Upper lobe of left lung (tissue), 6 donors: Measurements from ENCODE around the gene SLC50A1. TPM values are rescaled to one million over a fixed set of nuclear protein-coding genes. Genes with fewer than 3 reads are reported as not detected.
"Not testable (repeated sequence)": the region's sequence is repeated elsewhere in the genome, so short reads cannot be mapped to it uniquely, and the experiment has no call there.

Experiments
- ATAC-seq, 2 donors: fragments of 200-7000 bp; cut with Tn5 transposase; one replicate each; pipeline ENCODE4 v1.9.1; 2022; ENCODE audit warnings: mild to moderate bottlenecking in 2 of 2, moderate library complexity in 2 of 2; ENCODE audit not compliant: low FRiP score in 2 of 2
- DNase-seq, 2 donors: peaks; one replicate each; pipeline ENCODE4 v3.0.0-alpha.2; 2019 to 2020
- H3K27ac ChIP-seq, 4 donors: fragments of 200-600 bp; sonication (generic); one replicate each; pipeline ENCODE4 v1.5.1; 2016 to 2019
- H3K27me3 ChIP-seq, 4 donors: fragments of 200-600 bp; sonication (generic); one replicate each; pipeline ENCODE4 v1.5.1; 2017 to 2019
- H3K36me3 ChIP-seq, 4 donors: fragments of 200-600 bp; sonication (generic); one replicate each; pipeline ENCODE4 v1.5.1; 2016 to 2019
- H3K4me1 ChIP-seq, 4 donors: fragments of 200-600 bp; sonication (generic); one replicate each; pipeline ENCODE4 v1.5.1; 2018 to 2019
- H3K4me3 ChIP-seq, 4 donors: fragments of 200-600 bp; sonication (generic); one replicate each; pipeline ENCODE4 v1.5.1; 2017 to 2019; ENCODE audit warnings: mild to moderate bottlenecking in 2 of 4, moderate library complexity in 1 of 4
- H3K9me3 ChIP-seq, 4 donors: fragments of 200-600 bp; sonication (generic); one replicate each; pipeline ENCODE4 v1.5.1; 2018 to 2019
- EP300 ChIP-seq, 4 donors: sonication (generic); formaldehyde crosslinking; IDR thresholded peaks; one replicate each; pipeline ENCODE4 v1.5.1; 2017; ENCODE audit warnings: antibody characterized with exemption in 4 of 4, control low read depth in 2 of 4
- POLR2A ChIP-seq, 4 donors: fragments of 450-650 bp; IDR thresholded peaks; one replicate each; pipeline ENCODE4 v1.5.1; 2016 to 2017; ENCODE audit warnings: antibody characterized with exemption in 4 of 4, mild to moderate bottlenecking in 2 of 4
- POLR2AphosphoS5 ChIP-seq, 2 donors: sonication (generic); formaldehyde crosslinking; IDR thresholded peaks; one replicate each; pipeline ENCODE4 v1.5.1; 2017; ENCODE audit warnings: antibody characterized with exemption in 2 of 2
- WGBS, 2 donors: methylation state at CpG; one replicate each; pipeline ENCODE4 v1.1.5; 2017 to 2018; 5-methylcytosine and 5-hydroxymethylcytosine counted together
- total RNA-seq, 6 donors: library from RNA; depleted of rRNA in 4 of 6; stranded (reverse); fragments of >200 nt in 4 of 6; gene quantifications; one replicate each; pipeline versions ENCODE4 v1.1.0 to v1.2.1, GENCODE V29; 2016 to 2021
- TF ChIP-seq, protein P1 (sequence below), 6 experiments: fragments of 450-650 bp in 4 of 6; fragments of 200-600 bp in 2 of 6; sonication (generic) in 2 of 6; IDR thresholded peaks; one replicate each; pipeline ENCODE4 v1.5.1; 2016 to 2019; ENCODE audit warnings: antibody characterized with exemption in 6 of 6
- donor health status: DM: no; HTN: no; CAD: no; lungs with moderate emphysema.
- donor health status: DM: no; HTN: yes; CAD: no; lungs with severe emphysema.

Gene SLC50A1
- total RNA-seq, 6 donors from 2014 or later, result 19.9 to 49.9 (median 42.7) TPM

DNA sequence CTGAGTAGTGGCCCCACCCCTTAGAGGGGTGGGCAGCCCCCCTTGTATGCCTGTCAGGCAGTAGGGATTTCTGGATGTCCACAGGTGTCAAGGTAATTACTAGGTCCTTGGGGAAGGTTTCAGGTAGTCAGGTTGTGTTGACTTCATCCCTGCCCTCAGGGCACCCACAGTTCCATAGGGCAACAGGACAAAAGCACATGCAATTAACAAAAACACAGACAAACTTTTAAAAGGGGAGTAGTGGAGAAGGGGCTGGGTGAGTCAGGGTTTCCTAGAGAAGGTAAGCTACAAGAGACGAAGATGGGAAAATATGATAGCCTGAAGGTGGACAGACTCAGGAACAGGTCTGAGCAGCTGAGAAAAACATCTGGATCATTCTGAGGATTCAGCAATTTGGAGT is 23.3 kb downstream of the SLC50A1 start:
- 81 to 83% methylated on average over 1 of the region's 1 CpG for WGBS, 2 donors
- TF ChIP-seq POLR2A (IDR thresholded peaks at IDR 0.05) (no peak), POLR2AphosphoS5 (IDR thresholded peaks at IDR 0.05) (no peak), EP300 (IDR thresholded peaks at IDR 0.05) (no peak)
- TF ChIP-seq, protein P1, sequence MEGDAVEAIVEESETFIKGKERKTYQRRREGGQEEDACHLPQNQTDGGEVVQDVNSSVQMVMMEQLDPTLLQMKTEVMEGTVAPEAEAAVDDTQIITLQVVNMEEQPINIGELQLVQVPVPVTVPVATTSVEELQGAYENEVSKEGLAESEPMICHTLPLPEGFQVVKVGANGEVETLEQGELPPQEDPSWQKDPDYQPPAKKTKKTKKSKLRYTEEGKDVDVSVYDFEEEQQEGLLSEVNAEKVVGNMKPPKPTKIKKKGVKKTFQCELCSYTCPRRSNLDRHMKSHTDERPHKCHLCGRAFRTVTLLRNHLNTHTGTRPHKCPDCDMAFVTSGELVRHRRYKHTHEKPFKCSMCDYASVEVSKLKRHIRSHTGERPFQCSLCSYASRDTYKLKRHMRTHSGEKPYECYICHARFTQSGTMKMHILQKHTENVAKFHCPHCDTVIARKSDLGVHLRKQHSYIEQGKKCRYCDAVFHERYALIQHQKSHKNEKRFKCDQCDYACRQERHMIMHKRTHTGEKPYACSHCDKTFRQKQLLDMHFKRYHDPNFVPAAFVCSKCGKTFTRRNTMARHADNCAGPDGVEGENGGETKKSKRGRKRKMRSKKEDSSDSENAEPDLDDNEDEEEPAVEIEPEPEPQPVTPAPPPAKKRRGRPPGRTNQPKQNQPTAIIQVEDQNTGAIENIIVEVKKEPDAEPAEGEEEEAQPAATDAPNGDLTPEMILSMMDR (IDR thresholded peaks at IDR 0.05), result no peak
- ATAC-seq, result no peak
- no peak for DNase-seq
- Histone ChIP-seq H3K36me3 (no peaks in the 10 kb centered on the region), H3K4me1 (no peaks in the 10 kb centered on the region), H3K27ac (no peak overlapping the region), H3K9me3 (no peaks in the 10 kb centered on the region), H3K4me3 (no peak overlapping the region), H3K27me3 (no peaks in the 10 kb centered on the region)

DNA sequence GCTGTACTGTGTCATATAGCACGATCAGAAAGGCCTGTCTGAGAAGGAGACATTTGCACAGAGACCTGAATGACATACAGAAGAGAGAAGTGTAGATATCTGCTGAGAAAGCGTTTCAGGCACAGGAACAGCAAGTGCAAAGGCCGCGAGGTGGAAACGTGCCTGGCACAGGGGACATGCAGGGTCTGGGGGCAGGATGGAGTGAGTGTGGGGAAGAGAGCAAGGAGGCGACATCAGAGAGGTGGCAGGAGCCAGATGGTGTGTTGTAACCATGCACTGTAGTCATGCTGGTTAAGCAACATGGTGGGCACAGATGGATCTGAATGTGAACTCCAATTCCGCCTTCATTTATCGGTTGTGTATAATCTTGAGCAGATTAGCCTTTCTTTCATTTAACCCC is 24.5 kb downstream of the SLC50A1 start:
- ATAC-seq (no peak), DNase-seq (no peak)
- Histone ChIP-seq H3K4me3 (no peak overlapping the region), H3K9me3 (no peaks in the 10 kb centered on the region), H3K4me1 (no peaks in the 10 kb centered on the region), H3K36me3 (no peaks in the 10 kb centered on the region), H3K27me3 (no peaks in the 10 kb centered on the region), H3K27ac (no peak overlapping the region)
- TF ChIP-seq POLR2AphosphoS5 (IDR thresholded peaks at IDR 0.05) (no peak), EP300 (IDR thresholded peaks at IDR 0.05) (no peak), POLR2A (IDR thresholded peaks at IDR 0.05) (no peak)
- TF ChIP-seq, protein P1 (IDR thresholded peaks at IDR 0.05), result no peak
- 70 to 75% methylated on average over 8 of the region's 8 CpGs for WGBS, 2 donors

DNA sequence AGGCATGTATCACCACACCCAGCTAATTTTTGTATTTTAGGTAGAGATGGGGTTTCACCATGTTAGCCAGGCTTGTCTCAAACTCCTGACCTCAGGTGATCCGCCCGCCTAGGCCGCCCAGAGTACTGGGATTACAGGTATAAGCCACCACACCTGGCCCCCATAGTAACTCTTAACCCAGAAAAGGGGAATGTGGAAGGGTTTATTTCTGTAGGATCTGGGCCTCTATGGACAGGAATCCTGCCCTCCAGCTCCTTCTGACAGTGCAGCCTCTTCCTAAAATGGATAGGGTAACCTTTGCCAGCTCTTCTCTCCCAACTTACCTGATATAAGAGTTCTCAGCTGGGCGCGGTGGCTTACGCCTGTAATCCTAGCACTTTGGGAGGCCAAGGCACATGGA is 27.0 kb downstream of the SLC50A1 start:
- H3K4me3 ChIP-seq, ATAC-seq, H3K27ac ChIP-seq, H3K27me3 ChIP-seq, H3K9me3 ChIP-seq, H3K36me3 ChIP-seq, DNase-seq: not testable (repeated sequence)
- peaks cover 16 to 21% (median 17%) of the 10 kb centered on the region in 4 donors for H3K4me1 ChIP-seq
- 95 to 100% methylated on average over 6 of the region's 6 CpGs for WGBS, 2 donors

DNA sequence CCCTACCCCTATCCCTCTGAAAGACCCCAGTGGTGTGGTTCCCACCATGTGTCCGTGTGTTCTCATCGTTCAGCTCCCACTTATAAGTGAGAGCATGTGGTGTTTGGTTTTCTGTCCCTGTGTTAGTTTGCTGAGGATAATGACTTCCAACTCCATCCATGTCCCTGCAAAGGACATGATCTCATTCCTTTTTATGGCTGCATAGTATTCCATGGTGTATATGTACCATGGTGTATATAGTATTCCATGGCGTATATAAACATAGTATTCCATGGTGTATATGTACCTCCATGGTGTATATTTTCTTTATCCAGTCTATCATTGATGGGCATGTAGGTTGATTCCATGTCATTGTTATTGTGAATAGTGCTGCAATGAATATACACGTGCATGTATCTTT is 28.1 kb downstream of the SLC50A1 start:
- 98% methylated on average over 4 of the region's 4 CpGs for WGBS, 2 donors
- H3K4me3 ChIP-seq, H3K36me3 ChIP-seq, H3K27ac ChIP-seq, H3K9me3 ChIP-seq, H3K27me3 ChIP-seq, ATAC-seq, DNase-seq: not testable (repeated sequence)
- peaks cover 18 to 26% (median 21%) of the 10 kb centered on the region in 4 donors for H3K4me1 ChIP-seq

DNA sequence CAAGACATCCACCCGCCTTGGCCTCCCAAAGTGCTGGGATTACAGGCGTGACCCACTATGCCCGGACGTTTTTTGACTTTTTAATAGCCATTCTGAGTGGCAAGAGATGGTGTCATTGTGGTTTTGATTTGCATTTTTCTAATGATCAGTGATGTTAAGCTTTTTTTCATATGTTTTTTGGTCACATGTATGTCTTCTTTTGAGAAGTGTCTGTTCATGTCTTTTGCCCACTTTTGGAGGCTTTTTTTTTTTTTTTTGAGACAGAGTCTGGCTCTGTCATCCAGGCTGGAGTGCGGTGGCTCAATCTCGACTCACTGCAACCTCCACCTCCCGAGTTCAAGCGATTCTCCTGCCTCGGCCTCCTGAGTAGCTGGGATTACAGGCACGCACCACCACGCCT is 29.0 kb downstream of the SLC50A1 start:
- H3K27ac ChIP-seq, H3K9me3 ChIP-seq, DNase-seq, H3K4me3 ChIP-seq, ATAC-seq, H3K27me3 ChIP-seq: not testable (repeated sequence)
- H3K4me1 ChIP-seq, result peaks cover 18 to 26% (median 21%) of the 10 kb centered on the region in 4 donors
- H3K36me3 ChIP-seq, result peaks cover 0 to 11% (median 11%) of the 10 kb centered on the region in 4 donors
- 94 to 98% methylated on average over 11 of the region's 11 CpGs for WGBS, 2 donors

DNA sequence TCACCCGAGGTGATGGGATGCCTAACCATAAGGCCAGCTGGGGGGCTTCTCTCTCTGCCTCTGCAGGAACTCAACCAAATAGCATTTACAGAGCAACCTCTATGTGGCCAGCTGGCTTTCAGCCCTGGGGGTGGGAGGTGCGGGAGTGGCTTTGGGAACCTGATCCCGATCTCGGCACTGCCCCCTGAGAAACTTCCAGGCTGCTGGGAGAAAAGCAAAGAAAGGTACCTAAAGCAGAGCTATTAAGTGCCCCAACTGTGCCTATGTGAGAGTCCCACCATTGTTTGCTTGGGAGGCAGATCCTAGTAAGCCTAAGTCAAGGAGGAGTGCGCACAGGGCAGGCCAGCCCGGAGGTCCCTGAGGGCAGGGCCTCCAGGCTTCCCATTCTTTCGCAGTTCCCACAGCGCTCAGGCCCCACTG is 30.4 kb downstream of the SLC50A1 start:
- ATAC-seq (peak in 1 of 2 donors; percentile 2), DNase-seq (no peak)
- Histone ChIP-seq H3K4me3 (no peak overlapping the region), H3K4me1 (peaks cover 18 to 26% (median 21%) of the 10 kb centered on the region in 4 donors), H3K9me3 (no peaks in the 10 kb centered on the region), H3K36me3 (peaks cover 0 to 25% (median 14%) of the 10 kb centered on the region in 4 donors), H3K27ac (peak overlapping the region; percentile 43 to 87 (median 66)), H3K27me3 (no peaks in the 10 kb centered on the region)
- TF ChIP-seq POLR2A (IDR thresholded peaks at IDR 0.05) (no peak), POLR2AphosphoS5 (IDR thresholded peaks at IDR 0.05) (no peak), EP300 (IDR thresholded peaks at IDR 0.05) (no peak)
- TF ChIP-seq, protein P1 (IDR thresholded peaks at IDR 0.05), result no peak
- 56 to 62% methylated on average over 6 to 8 of the region's 8 CpGs for WGBS, 2 donors
